Tibial nerve (tissue), 3 donors: ENCODE data around the gene CDR2.
A peak's percentile ranks its signal among the peaks of the same experiment; 100 is the strongest.

ENCODE experiments used
- EP300 ChIP-seq, 2 donors: sonication (generic); formaldehyde crosslinking; IDR thresholded peaks; one replicate each; pipeline ENCODE4 v1.6.1; 2017; ENCODE audit warnings: antibody characterized with exemption in 2 of 2, mild to moderate bottlenecking in 1 of 2
- POLR2A ChIP-seq, 2 donors: fragments of 450-650 bp; IDR thresholded peaks; one replicate each; pipeline ENCODE4 v1.6.1; 2017; ENCODE audit warnings: antibody characterized with exemption in 2 of 2, mild to moderate bottlenecking in 2 of 2, moderate library complexity in 2 of 2

DNA sequence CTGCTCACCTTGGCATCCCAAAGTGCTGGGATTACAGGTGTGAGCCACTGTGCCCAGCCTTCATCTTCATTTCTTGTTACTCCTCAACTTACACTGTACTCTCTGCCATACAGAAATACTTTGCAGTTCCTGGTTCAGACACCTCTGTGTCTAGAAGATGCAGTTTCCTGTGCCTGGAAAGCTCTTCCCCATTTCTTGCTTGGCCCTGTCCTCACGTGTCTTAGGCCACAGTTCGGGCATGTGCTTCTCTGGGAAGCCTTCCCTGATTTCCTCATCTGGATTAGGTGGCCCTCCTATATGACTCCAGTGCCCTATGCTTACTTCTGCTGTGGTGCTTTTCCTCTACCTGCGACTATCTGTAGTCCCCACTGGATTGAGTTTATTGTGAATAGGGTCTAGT, 26.5 kb upstream of the CDR2 start:
- no peak for TF ChIP-seq POLR2A (IDR thresholded peaks at IDR 0.05)
- peak in 1 of 2 donors; percentile 16 for TF ChIP-seq EP300 (IDR thresholded peaks at IDR 0.05)
